Mucosa of descending colon (tissue), 3 donors: ENCODE data around the gene C19orf47. TPM values are rescaled to one million over a fixed set of nuclear protein-coding genes. Genes with fewer than 3 reads are reported as not detected.

Experiments
- ATAC-seq: fragments of 200-7000 bp; cut with Tn5 transposase; one replicate; pipeline ENCODE4 v1.9.1; 2020; ENCODE audit warnings: mild to moderate bottlenecking, moderate library complexity
- DNase-seq, 3 donors: peaks; one replicate each; pipeline ENCODE4 v3.0.0-alpha.2; 2020
- H3K36me3 ChIP-seq: fragments of 200-600 bp; one replicate; pipeline ENCODE4 v1.8.0; 2021; ENCODE audit warnings: low read depth, mild to moderate bottlenecking
- H3K4me1 ChIP-seq: fragments of 200-600 bp; one replicate; pipeline ENCODE4 v1.8.0; 2021; ENCODE audit warnings: low read depth, mild to moderate bottlenecking
- H3K4me3 ChIP-seq: fragments of 200-600 bp; one replicate; pipeline ENCODE4 v1.8.0; 2021; ENCODE audit warnings: mild to moderate bottlenecking
- H3K9me3 ChIP-seq: fragments of 200-600 bp; one replicate; pipeline ENCODE4 v1.8.0; 2021; ENCODE audit warnings: mild to moderate bottlenecking
- intact Hi-C, 2 donors: fragments of 100-400 bp; cut with DNase I in 1 of 2; cut with micrococcal nuclease in 1 of 2; formaldehyde crosslinking; loops; one replicate each; pipeline versions ENCODE4 v1.11.0 to v1.11.1; 2022; cut with DNase I, micrococcal nuclease
- total RNA-seq, 3 donors: library from RNA; stranded (reverse); fragmentation: NEBNext Ultra II Directional in 2 of 3; extraction: Animal tissue kit (Norgen Biotek cat#: 25700) in 2 of 3; gene quantifications; one replicate each; pipeline versions ENCODE4 v1.2.1 to v1.2.4, GENCODE V29; 2021 to 2023
- TF ChIP-seq, protein P1 (sequence below): fragments of 200-600 bp; IDR thresholded peaks from one replicate; pipeline ENCODE4 v1.8.0; 2022; ENCODE audit warnings: antibody characterized with exemption, mild to moderate bottlenecking
- donor health status: DM: no; HTN: no; CAD: no; lungs with moderate emphysema.
- donor health status: DM: no; HTN: no; CAD: no.
- donor health status: DM: no; HTN: yes; CAD: no.

Gene C19orf47
- total RNA-seq, 3 donors from 2014 or later: 12.1 to 21.2 (median 12.5) TPM

DNA sequence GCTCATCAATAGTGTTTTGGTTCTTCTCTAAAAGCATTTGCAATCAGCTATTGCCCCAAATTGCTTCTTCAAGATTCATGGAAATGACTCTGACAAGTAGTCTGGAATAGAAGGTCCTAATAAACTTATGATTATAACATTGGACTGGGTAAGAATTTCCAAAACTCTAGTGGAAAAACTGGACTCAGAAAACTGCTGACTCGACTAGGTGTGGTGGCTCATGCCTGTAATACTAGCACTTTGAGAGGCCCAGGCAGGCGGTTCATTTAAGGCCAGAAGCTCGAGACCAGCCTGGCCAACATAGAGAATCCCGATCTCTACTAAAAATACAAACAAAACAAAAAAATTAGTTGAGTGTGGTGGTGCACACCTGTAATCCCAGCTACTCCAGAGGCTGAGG lies 47.5 kb downstream of the C19orf47 start:
- DNase-seq: no peak
- no peaks in the 10 kb centered on the region for H3K9me3 ChIP-seq
- no peak overlapping the region for H3K4me3 ChIP-seq
- TF ChIP-seq, protein P1, sequence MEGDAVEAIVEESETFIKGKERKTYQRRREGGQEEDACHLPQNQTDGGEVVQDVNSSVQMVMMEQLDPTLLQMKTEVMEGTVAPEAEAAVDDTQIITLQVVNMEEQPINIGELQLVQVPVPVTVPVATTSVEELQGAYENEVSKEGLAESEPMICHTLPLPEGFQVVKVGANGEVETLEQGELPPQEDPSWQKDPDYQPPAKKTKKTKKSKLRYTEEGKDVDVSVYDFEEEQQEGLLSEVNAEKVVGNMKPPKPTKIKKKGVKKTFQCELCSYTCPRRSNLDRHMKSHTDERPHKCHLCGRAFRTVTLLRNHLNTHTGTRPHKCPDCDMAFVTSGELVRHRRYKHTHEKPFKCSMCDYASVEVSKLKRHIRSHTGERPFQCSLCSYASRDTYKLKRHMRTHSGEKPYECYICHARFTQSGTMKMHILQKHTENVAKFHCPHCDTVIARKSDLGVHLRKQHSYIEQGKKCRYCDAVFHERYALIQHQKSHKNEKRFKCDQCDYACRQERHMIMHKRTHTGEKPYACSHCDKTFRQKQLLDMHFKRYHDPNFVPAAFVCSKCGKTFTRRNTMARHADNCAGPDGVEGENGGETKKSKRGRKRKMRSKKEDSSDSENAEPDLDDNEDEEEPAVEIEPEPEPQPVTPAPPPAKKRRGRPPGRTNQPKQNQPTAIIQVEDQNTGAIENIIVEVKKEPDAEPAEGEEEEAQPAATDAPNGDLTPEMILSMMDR: no peak
- ATAC-seq: no peak
- no peaks in the 10 kb centered on the region for H3K4me1 ChIP-seq
- H3K36me3 ChIP-seq: no peaks in the 10 kb centered on the region
- intact Hi-C loops: no loop called here

DNA sequence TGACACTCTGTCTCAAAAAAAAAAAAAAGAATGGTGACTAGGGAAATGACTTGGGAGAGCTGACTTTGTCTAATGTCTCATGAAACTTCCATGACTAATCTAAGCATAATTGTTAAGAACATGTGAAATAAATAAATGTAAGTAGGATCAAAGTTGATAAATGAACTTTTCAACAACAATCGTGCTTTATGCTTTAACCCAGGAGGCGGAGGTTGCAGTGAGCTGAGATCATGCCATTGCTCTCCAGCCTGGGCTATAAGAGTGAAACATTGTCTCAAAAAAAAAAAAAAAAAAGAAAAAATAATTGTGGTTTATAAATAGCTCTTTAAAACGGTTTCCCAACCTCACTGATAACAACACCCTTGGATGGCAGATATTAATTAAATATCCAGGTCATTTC lies 50.2 kb downstream of the C19orf47 start:
- H3K4me3 ChIP-seq: no peak overlapping the region
- no peaks in the 10 kb centered on the region for H3K36me3 ChIP-seq
- H3K9me3 ChIP-seq: no peaks in the 10 kb centered on the region
- ATAC-seq (no peak), DNase-seq (no peak)
- no peaks in the 10 kb centered on the region for H3K4me1 ChIP-seq
- intact Hi-C loops: no loop called here
- TF ChIP-seq, protein P1: no peak

DNA sequence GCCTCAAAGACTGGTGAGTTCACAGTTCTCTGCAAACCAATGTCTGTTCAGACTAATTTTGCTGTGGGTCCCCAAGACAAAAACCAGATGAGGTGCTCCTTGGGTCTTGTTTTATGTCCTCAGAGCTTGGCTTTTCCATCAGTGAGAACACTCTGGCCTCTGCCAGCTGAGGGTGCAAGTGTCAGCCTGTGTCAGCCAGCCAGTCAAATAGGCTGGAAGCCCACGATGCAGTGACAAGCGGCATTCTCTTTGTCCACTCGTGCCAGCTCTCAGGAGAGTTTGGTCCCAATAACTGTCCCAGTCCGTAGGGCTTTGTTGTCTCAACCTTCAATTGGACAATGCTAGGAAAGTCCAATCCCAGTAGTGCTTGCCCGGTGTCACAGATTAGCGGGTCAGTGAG lies 53.6 kb downstream of the C19orf47 start:
- H3K4me1 ChIP-seq: no peaks in the 10 kb centered on the region
- ATAC-seq (no peak), DNase-seq (no peak)
- TF ChIP-seq, protein P1: no peak
- intact Hi-C loops: no loop called here
- H3K9me3 ChIP-seq: no peaks in the 10 kb centered on the region
- no peak overlapping the region for H3K4me3 ChIP-seq
- H3K36me3 ChIP-seq: no peaks in the 10 kb centered on the region

DNA sequence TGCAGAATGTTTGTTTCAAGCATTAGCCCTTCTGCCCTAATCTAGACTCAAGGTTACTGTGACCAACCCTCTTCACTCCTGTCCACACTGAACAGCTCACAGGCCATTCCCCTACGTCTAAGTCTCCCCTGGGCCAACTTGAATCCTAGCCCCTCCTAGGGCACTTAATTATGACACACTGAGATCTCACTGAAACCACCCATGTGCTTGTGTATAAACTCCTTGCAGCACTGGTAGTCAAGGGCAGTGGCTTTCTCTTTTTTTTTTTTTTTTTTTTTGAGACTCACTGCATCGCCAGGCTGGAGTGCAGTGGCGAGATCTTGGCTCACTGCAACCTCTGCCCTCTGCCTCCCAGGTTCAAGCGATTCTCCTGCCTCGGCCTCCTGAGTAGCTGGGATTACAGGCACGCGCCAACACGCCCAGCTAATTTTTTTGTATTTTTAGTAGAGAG lies 61.2 kb downstream of the C19orf47 start:
- Histone ChIP-seq H3K9me3 (no peaks in the 10 kb centered on the region), H3K4me1 (peaks cover 14% of the 10 kb centered on the region), H3K36me3 (no peaks in the 10 kb centered on the region), H3K4me3 (no peak overlapping the region)
- TF ChIP-seq, protein P1: no peak
- intact Hi-C loops: no loop called here
- ATAC-seq (no peak), DNase-seq (no peak)

DNA sequence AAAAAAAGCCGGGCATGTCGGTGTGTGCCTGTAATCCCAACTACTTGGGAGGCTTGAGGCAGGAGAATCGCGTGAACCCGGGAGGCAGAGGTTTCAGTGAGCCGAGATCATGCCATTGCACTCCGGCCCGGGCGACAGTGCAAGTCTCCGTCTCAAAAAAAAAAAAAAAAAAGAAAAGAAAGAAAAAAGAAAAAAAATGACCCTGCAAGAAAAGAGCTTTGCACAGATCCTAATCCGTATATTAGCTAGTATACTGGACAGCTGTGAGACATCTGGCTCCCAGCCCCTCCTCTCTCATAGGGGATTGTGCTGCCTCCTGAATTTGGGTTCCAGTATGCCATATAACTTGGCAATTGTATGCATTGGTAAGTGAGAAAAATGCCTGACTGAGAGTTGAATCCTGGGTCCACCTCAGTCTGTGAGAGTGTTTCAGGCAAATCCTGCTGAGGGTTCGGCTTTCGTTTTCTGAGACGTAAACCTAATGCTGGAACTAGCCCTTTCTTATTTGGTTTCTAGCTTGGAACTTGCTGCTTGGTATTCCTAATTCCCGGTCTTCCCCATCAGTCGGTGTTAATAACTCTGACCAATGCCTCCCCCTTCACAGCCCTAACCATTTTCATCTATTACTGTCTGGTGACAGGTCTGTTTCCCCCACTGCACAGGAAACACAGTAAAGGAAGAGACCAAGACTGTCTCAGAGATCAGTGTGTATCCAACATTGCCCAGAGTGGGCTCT lies 61.8 kb downstream of the C19orf47 start:
- TF ChIP-seq, protein P1: no peak

More for the DNA sequence above, 61.8 kb downstream of the C19orf47 start:
- Histone ChIP-seq H3K4me1 (peaks cover 19% of the 10 kb centered on the region), H3K36me3 (no peaks in the 10 kb centered on the region), H3K4me3 (no peak overlapping the region), H3K9me3 (no peaks in the 10 kb centered on the region)
- intact Hi-C loops: no loop called here
- ATAC-seq: no peak
- peak in 1 of 3 donors; percentile 8 for DNase-seq
